IgD-negative memory B cell (primary cell): ENCODE results near the gene CAND1. TPM values are rescaled to one million over a fixed set of nuclear protein-coding genes. Genes with fewer than 3 reads are reported as not detected.
"Not testable (repeated sequence)": the region's sequence is repeated elsewhere in the genome, so short reads cannot be mapped to it uniquely, and the experiment has no call there.

ENCODE experiments used
- H3K27ac Mint-ChIP-seq, 3 donors: one replicate each; pipeline ENCODE4 v1.8.0; 2020 to 2022; ENCODE audit warnings: mild to moderate bottlenecking in 3 of 3, mixed read lengths in 3 of 3, moderate library complexity in 1 of 3
- H3K27me3 Mint-ChIP-seq: one replicate; pipeline ENCODE4 v1.8.0; 2021; ENCODE audit warnings: mixed read lengths
- H3K36me3 Mint-ChIP-seq: one replicate; pipeline ENCODE4 v1.8.0; 2020; ENCODE audit warnings: mild to moderate bottlenecking, mixed read lengths
- H3K4me1 Mint-ChIP-seq, 3 donors: one replicate each; pipeline ENCODE4 v1.8.0; 2020 to 2022; ENCODE audit warnings: mixed read lengths in 3 of 3, mild to moderate bottlenecking in 1 of 3
- H3K4me3 Mint-ChIP-seq, 4 donors: one replicate each; pipeline ENCODE4 v1.8.0; 2020 to 2022; ENCODE audit warnings: mild to moderate bottlenecking in 4 of 4, mixed read lengths in 4 of 4, moderate library complexity in 3 of 4
- H3K9me3 Mint-ChIP-seq, 3 donors: one replicate each; pipeline ENCODE4 v1.8.0; 2020 to 2021; ENCODE audit warnings: mixed read lengths in 3 of 3, mild to moderate bottlenecking in 1 of 3
- polyA plus RNA-seq: library from polyadenylated mRNA; unstranded; fragments of 300-500 nt; fragmentation: Illumina TruSeq; gene quantifications from one replicate; pipeline ENCODE4 v1.2.3, GENCODE V29; 2021

Gene CAND1
- polyA plus RNA-seq, 1 donor from 2014 or later, result 49.0 TPM

- H3K9me3 Mint-ChIP-seq, result peaks cover 8 to 30% (median 19%) of the 10 kb centered on the region in 3 donors
- H3K27ac Mint-ChIP-seq, result peak overlapping the region in 1 of 3 donors; percentile 65
These were observed 70.4 kb downstream of the CAND1 start for GRCh38 chr12:67339530-67339929.

DNA sequence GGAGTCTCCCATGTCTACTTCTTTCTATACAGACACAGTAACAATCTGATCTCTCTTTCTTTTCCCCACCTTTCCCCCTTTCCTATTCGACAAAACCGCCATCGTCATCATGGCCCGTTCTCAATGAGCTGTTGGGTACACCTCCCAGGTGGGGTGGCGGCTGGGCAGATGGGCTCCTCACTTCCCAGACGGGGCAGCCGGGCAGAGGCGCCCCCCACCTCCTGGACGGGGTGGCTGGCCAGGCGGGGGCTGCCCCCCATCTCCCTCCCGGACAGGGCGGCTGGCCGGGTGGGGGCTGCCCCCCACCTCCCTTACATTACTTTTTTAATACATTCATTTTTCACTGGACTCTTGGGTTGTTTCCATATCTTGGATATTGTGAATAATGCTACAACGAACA, 71.9 kb downstream of the CAND1 start:
- H3K4me1 Mint-ChIP-seq, result not testable (repeated sequence)
- H3K9me3 Mint-ChIP-seq, result peaks cover 8 to 30% (median 16%) of the 10 kb centered on the region in 3 donors

More at GRCh38 chr12:67339530-67339929, 70.4 kb downstream of the CAND1 start:
- peaks cover 3% of the 10 kb centered on the region for H3K27me3 Mint-ChIP-seq
- H3K4me1 Mint-ChIP-seq, result no peaks in the 10 kb centered on the region
- H3K4me3 Mint-ChIP-seq, result no peak overlapping the region
- H3K36me3 Mint-ChIP-seq, result peaks cover 5% of the 10 kb centered on the region

DNA sequence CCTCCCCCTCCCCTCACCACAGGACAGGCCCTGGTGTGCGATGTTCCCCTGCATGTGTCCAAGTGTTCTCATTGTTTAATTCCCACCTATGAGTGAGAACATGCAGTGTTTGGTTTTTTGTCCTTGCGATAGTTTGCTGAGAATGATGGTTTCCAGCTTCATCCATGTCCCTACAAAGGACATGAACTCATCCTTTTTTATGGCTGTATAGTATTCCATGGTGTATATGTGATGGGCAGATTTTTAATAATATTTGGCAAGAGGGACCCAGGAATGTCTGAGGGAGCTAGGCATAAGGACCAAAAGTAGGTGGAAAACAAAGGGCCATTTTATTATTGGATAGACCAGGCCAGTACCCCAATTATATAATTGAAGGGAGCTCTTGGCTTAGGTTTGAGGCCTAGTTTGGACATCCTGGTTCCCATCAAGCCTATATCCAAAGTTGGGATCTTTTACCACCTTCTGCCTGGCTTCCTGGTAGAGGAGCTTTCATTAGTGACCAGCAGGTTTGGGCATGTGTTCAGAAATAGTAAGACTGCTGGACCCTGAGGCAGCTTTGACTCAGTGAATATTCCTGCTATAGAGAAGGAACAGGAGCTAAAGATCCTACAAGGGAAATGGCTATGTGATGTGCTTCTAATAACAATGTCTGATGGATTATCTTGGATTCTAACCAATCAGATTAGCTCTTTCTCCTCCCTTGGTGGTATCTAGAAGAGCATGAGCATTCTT, 76.0 kb downstream of the CAND1 start:
- peaks cover 3% of the 10 kb centered on the region for H3K36me3 Mint-ChIP-seq
- H3K27me3 Mint-ChIP-seq, result peaks cover 3% of the 10 kb centered on the region
- H3K27ac Mint-ChIP-seq, result no peak overlapping the region
- peaks cover 2 to 12% (median 9%) of the 10 kb centered on the region in 3 donors for H3K9me3 Mint-ChIP-seq
- H3K4me3 Mint-ChIP-seq, result no peak overlapping the region
- H3K4me1 Mint-ChIP-seq, result peaks cover 0 to 4% (median 0%) of the 10 kb centered on the region in 3 donors

More for the DNA sequence above, 71.9 kb downstream of the CAND1 start:
- H3K27me3 Mint-ChIP-seq, H3K27ac Mint-ChIP-seq, H3K4me3 Mint-ChIP-seq, H3K36me3 Mint-ChIP-seq: not testable (repeated sequence)

- no peak overlapping the region for H3K27ac Mint-ChIP-seq
- peaks cover 0 to 4% (median 0%) of the 10 kb centered on the region in 3 donors for H3K4me1 Mint-ChIP-seq
- H3K36me3 Mint-ChIP-seq, result no peaks in the 10 kb centered on the region
- H3K4me3 Mint-ChIP-seq, result no peak overlapping the region
- peaks cover 1% of the 10 kb centered on the region for H3K27me3 Mint-ChIP-seq
- H3K9me3 Mint-ChIP-seq, result peaks cover 0 to 6% (median 3%) of the 10 kb centered on the region in 3 donors
These were observed 79.5 kb downstream of the CAND1 start for GRCh38 chr12:67348683-67349082.

DNA sequence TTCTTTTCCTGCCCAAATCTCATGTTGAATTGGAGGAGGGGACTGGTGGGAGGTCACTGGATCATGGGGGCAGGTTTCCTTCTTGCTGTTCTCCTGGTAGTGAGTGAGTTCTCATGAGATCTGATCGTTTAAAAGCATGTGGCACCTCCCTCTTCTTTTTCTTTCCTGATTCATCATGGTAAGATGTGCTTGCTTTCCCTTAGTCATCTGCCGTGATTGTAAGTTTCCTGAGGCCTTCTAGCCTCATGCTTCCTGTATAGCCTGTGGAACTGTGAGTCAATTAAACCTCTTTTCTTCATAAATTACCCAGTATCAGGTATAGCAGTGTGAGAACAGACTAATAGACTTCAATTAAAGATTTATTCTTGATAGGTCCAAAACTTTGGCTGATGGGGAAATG, 83.5 kb downstream of the CAND1 start:
- H3K9me3 Mint-ChIP-seq, result peaks cover 0 to 3% (median 1%) of the 10 kb centered on the region in 3 donors
- peaks cover 2 to 5% (median 4%) of the 10 kb centered on the region in 3 donors for H3K4me1 Mint-ChIP-seq
- H3K27ac Mint-ChIP-seq, result no peak overlapping the region
- H3K4me3 Mint-ChIP-seq, result no peak overlapping the region
- no peaks in the 10 kb centered on the region for H3K36me3 Mint-ChIP-seq
- peaks cover 1% of the 10 kb centered on the region for H3K27me3 Mint-ChIP-seq

- Mint-ChIP-seq H3K27me3 (peaks cover 1% of the 10 kb centered on the region), H3K36me3 (no peaks in the 10 kb centered on the region), H3K4me3 (no peak overlapping the region), H3K4me1 (peaks cover 2 to 5% (median 3%) of the 10 kb centered on the region in 3 donors), H3K27ac (no peak overlapping the region), H3K9me3 (no peaks in the 10 kb centered on the region)
These were observed 85.2 kb downstream of the CAND1 start for GRCh38 chr12:67354322-67354721.

DNA sequence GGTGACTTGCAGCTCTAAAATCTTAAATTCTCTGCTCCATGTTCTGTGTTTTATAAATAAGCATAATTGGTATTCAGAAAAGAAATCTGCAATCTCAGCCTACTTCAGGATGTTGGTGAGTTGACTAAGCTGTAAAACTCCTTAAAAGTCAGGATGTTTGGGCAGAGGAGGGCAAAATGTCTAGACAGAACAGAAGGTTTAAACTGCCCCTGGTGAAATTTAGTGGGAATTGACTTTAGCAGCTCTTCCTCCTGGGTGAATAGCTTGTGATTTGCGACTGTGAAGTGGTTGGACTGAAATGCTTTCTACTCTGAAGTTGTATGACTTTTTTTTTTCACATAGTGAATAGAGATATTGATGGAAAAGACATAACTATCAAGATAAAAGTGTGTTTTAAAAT, 85.8 kb downstream of the CAND1 start:
- no peak overlapping the region for H3K27ac Mint-ChIP-seq
- no peak overlapping the region for H3K4me3 Mint-ChIP-seq
- no peaks in the 10 kb centered on the region for H3K36me3 Mint-ChIP-seq
- H3K4me1 Mint-ChIP-seq, result peaks cover 2 to 5% (median 3%) of the 10 kb centered on the region in 3 donors
- peaks cover 1% of the 10 kb centered on the region for H3K27me3 Mint-ChIP-seq
- H3K9me3 Mint-ChIP-seq, result no peaks in the 10 kb centered on the region

- Mint-ChIP-seq H3K27me3 (peaks cover 1% of the 10 kb centered on the region), H3K4me3 (no peak overlapping the region), H3K4me1 (peaks cover 2 to 5% (median 3%) of the 10 kb centered on the region in 3 donors), H3K27ac (no peak overlapping the region), H3K9me3 (no peaks in the 10 kb centered on the region), H3K36me3 (no peaks in the 10 kb centered on the region)
These were observed 86.5 kb downstream of the CAND1 start for GRCh38 chr12:67355428-67356379.

DNA sequence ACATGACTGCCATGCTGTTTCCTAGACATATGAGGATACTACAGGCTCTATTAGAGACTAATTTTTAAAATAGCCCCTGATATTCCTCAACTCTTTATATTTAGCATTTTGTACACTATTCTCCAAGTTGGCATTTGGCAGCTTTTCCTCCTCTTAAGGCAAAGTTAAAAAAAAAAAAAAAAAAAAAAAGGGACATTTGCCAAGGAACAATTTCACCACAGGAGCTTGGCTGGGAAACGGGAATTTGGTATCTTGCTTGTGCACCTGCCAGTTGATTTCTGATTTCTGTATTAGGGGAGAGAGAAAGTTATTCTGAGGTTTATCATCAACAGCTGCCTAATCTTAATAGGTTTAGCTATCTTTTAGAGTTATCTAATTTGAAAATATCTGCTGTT, 87.2 kb downstream of the CAND1 start:
- Mint-ChIP-seq H3K4me1 (peaks cover 2 to 5% (median 3%) of the 10 kb centered on the region in 3 donors), H3K4me3 (no peak overlapping the region), H3K27me3 (peaks cover 1% of the 10 kb centered on the region), H3K27ac (no peak overlapping the region), H3K36me3 (no peaks in the 10 kb centered on the region), H3K9me3 (no peaks in the 10 kb centered on the region)

GRCh38 chr12:67357376-67358125, 88.4 kb downstream of the CAND1 start:
- H3K27ac Mint-ChIP-seq, result no peak overlapping the region
- peaks cover 2 to 5% (median 3%) of the 10 kb centered on the region in 3 donors for H3K4me1 Mint-ChIP-seq
- no peak overlapping the region for H3K4me3 Mint-ChIP-seq
- H3K36me3 Mint-ChIP-seq, result no peaks in the 10 kb centered on the region
- peaks cover 1% of the 10 kb centered on the region for H3K27me3 Mint-ChIP-seq
- H3K9me3 Mint-ChIP-seq, result peaks cover 0 to 4% (median 0%) of the 10 kb centered on the region in 3 donors

GRCh38 chr12:67358781-67359338, 89.7 kb downstream of the CAND1 start:
- H3K27me3 Mint-ChIP-seq, result no peaks in the 10 kb centered on the region
- peak overlapping the region in 1 of 3 donors; percentile 25 for H3K27ac Mint-ChIP-seq
- no peak overlapping the region for H3K4me3 Mint-ChIP-seq
- H3K4me1 Mint-ChIP-seq, result peaks cover 2 to 5% (median 3%) of the 10 kb centered on the region in 3 donors
- no peaks in the 10 kb centered on the region for H3K36me3 Mint-ChIP-seq
- H3K9me3 Mint-ChIP-seq, result peaks cover 0 to 5% (median 0%) of the 10 kb centered on the region in 3 donors

GRCh38 chr12:67362526-67362925, 93.4 kb downstream of the CAND1 start:
- Mint-ChIP-seq H3K27me3 (no peaks in the 10 kb centered on the region), H3K27ac (no peak overlapping the region), H3K9me3 (peaks cover 0 to 5% (median 0%) of the 10 kb centered on the region in 3 donors), H3K4me3 (no peak overlapping the region), H3K36me3 (no peaks in the 10 kb centered on the region), H3K4me1 (peaks cover 0 to 3% (median 0%) of the 10 kb centered on the region in 3 donors)

DNA sequence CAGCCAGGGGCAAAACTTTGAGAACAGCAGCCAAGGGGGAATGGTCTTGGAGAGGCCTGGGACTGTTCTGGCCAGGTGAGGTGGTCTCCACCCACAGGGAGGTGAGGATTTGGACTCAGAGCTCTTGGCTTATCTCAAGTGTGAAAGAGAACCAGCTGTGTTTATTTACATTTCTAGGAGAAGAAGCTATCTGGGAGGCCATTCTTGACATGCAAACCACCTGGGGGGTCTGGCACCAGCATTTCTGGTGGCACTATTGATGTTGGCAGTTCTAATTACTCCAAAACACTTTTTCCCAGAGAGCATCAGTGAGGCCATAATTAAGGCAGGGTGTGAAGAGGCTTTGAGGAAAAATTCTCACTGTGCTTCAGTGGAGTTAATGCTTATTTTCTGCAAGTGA, 95.1 kb downstream of the CAND1 start:
- H3K27me3 Mint-ChIP-seq, result no peaks in the 10 kb centered on the region
- H3K27ac Mint-ChIP-seq, result no peak overlapping the region
- H3K4me1 Mint-ChIP-seq, result peaks cover 0 to 3% (median 0%) of the 10 kb centered on the region in 3 donors
- no peak overlapping the region for H3K4me3 Mint-ChIP-seq
- H3K36me3 Mint-ChIP-seq, result no peaks in the 10 kb centered on the region
- H3K9me3 Mint-ChIP-seq, result peaks cover 0 to 5% (median 0%) of the 10 kb centered on the region in 3 donors

DNA sequence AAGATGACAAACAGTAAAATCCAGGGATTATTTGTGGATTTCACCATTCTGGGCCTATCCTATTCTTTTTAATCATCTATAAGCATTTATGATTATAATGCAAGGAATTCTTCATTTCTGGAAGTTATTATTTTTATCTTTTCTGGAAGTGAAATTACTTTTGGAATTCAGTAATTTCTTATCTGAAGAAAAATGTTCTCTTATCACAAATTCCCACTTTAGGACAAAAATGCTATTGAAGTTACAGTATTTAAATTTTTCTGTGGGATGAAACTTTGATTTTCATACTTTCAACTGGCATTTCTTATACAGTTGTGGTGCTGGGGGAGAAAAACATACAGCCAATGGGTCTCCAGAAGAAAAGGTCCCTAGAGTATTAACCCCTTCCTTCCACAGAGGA, 96.0 kb downstream of the CAND1 start:
- peaks cover 0 to 3% (median 0%) of the 10 kb centered on the region in 3 donors for H3K4me1 Mint-ChIP-seq
- no peaks in the 10 kb centered on the region for H3K36me3 Mint-ChIP-seq
- no peaks in the 10 kb centered on the region for H3K27me3 Mint-ChIP-seq
- no peak overlapping the region for H3K4me3 Mint-ChIP-seq
- peaks cover 0 to 5% (median 0%) of the 10 kb centered on the region in 3 donors for H3K9me3 Mint-ChIP-seq
- H3K27ac Mint-ChIP-seq, result no peak overlapping the region
